Thymus (tissue), 11 donors: ENCODE results near the gene PEPD. TPM values are rescaled to one million over a fixed set of nuclear protein-coding genes. Genes with fewer than 3 reads are reported as not detected.

Experiments used
- DNase-seq, 9 donors: peaks; one replicate each; pipeline ENCODE4 v3.0.0-alpha.2; 2013; ENCODE audit warnings: low spot score in 9 of 9, low read depth in 6 of 9, missing footprints in 1 of 9
- H3K27ac ChIP-seq, 2 donors: one replicate each; pipeline ENCODE4 v1.5.1; 2013; ENCODE audit warnings: control low read depth in 1 of 2, low read depth in 1 of 2, low read length in 1 of 2, mild to moderate bottlenecking in 1 of 2, moderate library complexity in 1 of 2
- H3K27me3 ChIP-seq, 2 donors: one replicate each; pipeline ENCODE4 v1.5.1; 2013; ENCODE audit warnings: low read length in 1 of 2; ENCODE audit not compliant: control insufficient read depth in 2 of 2, insufficient read depth in 1 of 2
- H3K36me3 ChIP-seq, 2 donors: one replicate each; pipeline ENCODE4 v1.5.1; 2013; ENCODE audit warnings: low read length in 1 of 2, mild to moderate bottlenecking in 1 of 2, moderate library complexity in 1 of 2; ENCODE audit not compliant: control insufficient read depth in 2 of 2, insufficient read depth in 2 of 2
- H3K4me1 ChIP-seq, 2 donors: one replicate each; pipeline ENCODE4 v1.5.1; 2013; ENCODE audit warnings: low read length in 2 of 2; ENCODE audit not compliant: control insufficient read depth in 2 of 2, insufficient read depth in 2 of 2
- H3K4me3 ChIP-seq, 2 donors: one replicate each; pipeline ENCODE4 v1.5.1; 2013; ENCODE audit warnings: low read length in 2 of 2, control low read depth in 1 of 2, mild to moderate bottlenecking in 1 of 2
- H3K9me3 ChIP-seq, 2 donors: one replicate each; pipeline ENCODE4 v1.5.1; 2013; ENCODE audit warnings: low read length in 1 of 2, mild to moderate bottlenecking in 1 of 2; ENCODE audit not compliant: control insufficient read depth in 2 of 2, insufficient read depth in 1 of 2
- WGBS: extraction: QIAGEN DNeasy Blood & Tissue Kit; methylation state at CpG from one replicate; pipeline ENCODE4 v1.1.7; 2013; 5-methylcytosine and 5-hydroxymethylcytosine counted together
- polyA plus RNA-seq: library from polyadenylated mRNA; stranded (reverse); fragments of 200-250 nt; gene quantifications from one replicate; pipeline ENCODE4 v1.2.3, GENCODE V29; 2013
- total RNA-seq: library from RNA; stranded (reverse); fragments of 120-200 nt; gene quantifications from one replicate; pipeline ENCODE4 v1.2.4, GENCODE V29; 2013
- donor health status: healthy.

The PEPD gene
- total and polyA plus RNA-seq, 2 donors, result 24.7 to 42.4 TPM

- H3K4me3 ChIP-seq, result no peak overlapping the region
Observed at GRCh38 chr19:33409906-33410685, 111.5 kb downstream of the PEPD start.

GRCh38 chr19:33408538-33409434 lies 112.8 kb downstream of the PEPD start:
- Histone ChIP-seq H3K9me3 (no peaks in the 10 kb centered on the region), H3K27me3 (no peaks in the 10 kb centered on the region), H3K27ac (no peak overlapping the region), H3K4me1 (no peaks in the 10 kb centered on the region), H3K4me3 (no peak overlapping the region), H3K36me3 (no peaks in the 10 kb centered on the region)
- 91% methylated on average over 18 of the region's 18 CpGs for WGBS
- DNase-seq, result no peak

More at GRCh38 chr19:33409906-33410685, 111.5 kb downstream of the PEPD start:
- no peak overlapping the region for H3K27ac ChIP-seq
- WGBS, result 97% methylated on average over 27 of the region's 27 CpGs
- no peak for DNase-seq
- no peaks in the 10 kb centered on the region for H3K36me3 ChIP-seq
- no peaks in the 10 kb centered on the region for H3K4me1 ChIP-seq
- H3K27me3 ChIP-seq, result no peaks in the 10 kb centered on the region
- no peaks in the 10 kb centered on the region for H3K9me3 ChIP-seq

DNA sequence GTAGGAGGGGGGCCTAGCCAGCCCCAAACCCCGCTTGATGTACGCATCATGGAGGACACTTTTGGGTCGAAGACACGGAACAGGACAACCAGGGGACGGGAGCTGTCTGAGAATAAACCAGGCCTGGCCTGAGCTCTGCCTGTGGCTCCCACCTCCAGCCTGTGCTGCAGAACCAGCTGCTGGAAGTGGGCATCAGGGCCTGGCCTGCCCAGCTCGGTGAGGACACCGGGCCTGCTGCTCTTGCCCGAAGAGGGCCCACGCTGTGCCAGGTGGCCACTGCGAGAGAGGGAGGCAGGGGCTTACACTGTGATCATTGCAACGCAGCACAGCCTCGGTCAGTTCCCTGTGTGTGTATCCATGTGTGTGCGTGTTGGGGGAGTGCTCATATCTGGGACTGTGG lies 113.5 kb downstream of the PEPD start:
- H3K4me1 ChIP-seq, result no peaks in the 10 kb centered on the region
- no peak overlapping the region for H3K27ac ChIP-seq
- H3K4me3 ChIP-seq, result no peak overlapping the region
- no peak for DNase-seq
- H3K9me3 ChIP-seq, result no peaks in the 10 kb centered on the region
- no peaks in the 10 kb centered on the region for H3K27me3 ChIP-seq
- 89% methylated on average over 13 of the region's 13 CpGs for WGBS
- H3K36me3 ChIP-seq, result no peaks in the 10 kb centered on the region

DNA sequence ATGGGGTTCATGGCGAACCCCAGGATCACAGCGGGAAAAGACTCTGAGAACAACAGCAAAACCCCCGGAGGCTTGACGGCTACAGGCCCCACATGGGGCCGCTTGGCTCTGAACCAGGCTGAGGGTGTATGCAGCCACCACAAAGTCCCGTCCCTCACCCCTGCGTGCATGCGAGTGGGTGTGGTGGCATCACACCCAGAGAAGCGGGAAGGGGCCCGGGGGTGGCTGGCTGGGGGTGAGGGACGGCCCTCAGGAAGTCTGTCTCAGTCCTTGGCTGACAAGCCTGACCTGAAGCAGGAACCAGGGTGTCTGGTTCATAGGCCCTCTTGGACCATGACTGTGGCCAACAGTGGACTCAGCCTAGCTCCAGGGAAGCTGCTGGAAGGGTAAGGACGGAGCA lies 113.9 kb downstream of the PEPD start:
- H3K27ac ChIP-seq, result no peak overlapping the region
- H3K4me1 ChIP-seq, result no peaks in the 10 kb centered on the region
- no peaks in the 10 kb centered on the region for H3K9me3 ChIP-seq
- WGBS, result 91% methylated on average over 12 of the region's 12 CpGs
- H3K27me3 ChIP-seq, result no peaks in the 10 kb centered on the region
- no peak for DNase-seq
- H3K4me3 ChIP-seq, result no peak overlapping the region
- H3K36me3 ChIP-seq, result no peaks in the 10 kb centered on the region

DNA sequence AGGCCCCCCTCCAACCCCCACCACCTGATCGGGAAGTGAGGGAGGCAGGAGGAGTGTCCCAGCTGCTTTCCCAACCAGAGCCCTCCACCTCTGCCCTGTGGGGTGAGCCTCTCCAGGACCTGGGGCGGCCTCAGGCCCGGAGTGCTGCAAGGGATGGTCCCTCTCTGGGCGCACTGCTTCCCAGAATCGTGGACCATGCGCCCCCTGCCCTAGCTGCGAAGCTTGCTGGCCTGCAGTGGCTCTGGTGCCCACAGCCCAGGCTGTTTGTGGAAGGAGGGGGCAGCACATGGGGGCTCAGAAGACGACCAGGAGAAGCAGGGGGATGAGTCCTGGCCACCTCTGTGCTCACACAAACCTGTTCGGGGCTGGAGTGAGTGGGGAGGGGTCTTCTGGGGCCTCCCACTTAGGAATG lies 114.4 kb downstream of the PEPD start:
- no peaks in the 10 kb centered on the region for H3K4me1 ChIP-seq
- no peaks in the 10 kb centered on the region for H3K27me3 ChIP-seq
- H3K9me3 ChIP-seq, result no peaks in the 10 kb centered on the region
- 72% methylated on average over 9 of the region's 9 CpGs for WGBS
- H3K27ac ChIP-seq, result no peak overlapping the region
- no peak overlapping the region for H3K4me3 ChIP-seq
- DNase-seq, result no peak
- no peaks in the 10 kb centered on the region for H3K36me3 ChIP-seq

- 68% methylated on average over 13 of the region's 13 CpGs for WGBS
- no peaks in the 10 kb centered on the region for H3K27me3 ChIP-seq
- H3K4me3 ChIP-seq, result no peak overlapping the region
- no peaks in the 10 kb centered on the region for H3K9me3 ChIP-seq
- H3K36me3 ChIP-seq, result no peaks in the 10 kb centered on the region
- H3K27ac ChIP-seq, result no peak overlapping the region
- peak in 8 of 9 donors; percentile 6 to 72 (median 38) for DNase-seq
- H3K4me1 ChIP-seq, result no peaks in the 10 kb centered on the region
Observed at GRCh38 chr19:33406521-33407139, 115.0 kb downstream of the PEPD start.

DNA sequence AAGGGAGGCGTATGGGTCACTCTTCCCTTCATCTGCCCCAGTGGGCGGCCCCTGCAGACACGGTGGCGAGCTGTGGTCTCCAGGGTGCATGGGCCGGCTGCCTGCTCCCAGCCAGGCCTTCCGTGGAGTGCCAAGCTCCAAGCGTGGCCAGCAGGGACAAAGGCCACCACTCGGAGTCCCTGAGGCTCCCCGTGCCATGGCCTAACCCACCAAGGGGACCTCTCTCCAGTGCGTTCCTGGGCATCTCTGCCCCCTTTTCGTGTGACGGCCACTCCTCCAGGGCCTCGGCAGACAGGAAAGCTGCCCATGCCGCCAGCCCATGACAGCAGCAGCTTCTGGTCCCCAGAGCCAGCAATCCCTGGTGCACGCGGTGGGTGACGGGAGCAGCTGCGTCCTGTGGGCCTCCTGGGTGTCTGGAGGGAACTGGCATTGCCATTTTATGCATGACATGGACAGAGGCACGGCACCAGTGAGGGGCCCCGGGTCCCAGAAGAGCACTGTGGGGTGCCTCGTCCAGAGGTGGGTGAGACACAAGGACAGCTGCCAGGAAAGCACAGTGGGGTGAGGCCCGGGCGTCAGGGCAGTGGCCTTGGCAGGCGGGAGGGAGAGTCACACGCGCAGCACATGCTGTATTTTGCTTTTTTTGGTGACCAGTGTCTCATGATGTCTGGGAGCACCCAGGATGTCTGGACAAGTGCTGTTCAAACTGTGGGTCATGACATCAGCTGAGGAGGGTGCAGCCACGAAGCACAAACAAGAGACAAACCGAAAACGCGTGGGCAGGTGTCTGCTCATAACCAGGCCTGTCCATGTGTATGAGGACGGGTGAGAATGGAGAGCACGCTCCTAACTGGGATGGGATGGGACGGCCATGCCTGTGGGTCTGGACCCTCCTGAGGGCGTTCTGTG lies 115.8 kb downstream of the PEPD start:
- no peak for DNase-seq
- Histone ChIP-seq H3K27me3 (no peaks in the 10 kb centered on the region), H3K36me3 (no peaks in the 10 kb centered on the region)

GRCh38 chr19:33405254-33405552 lies 116.4 kb downstream of the PEPD start:
- Histone ChIP-seq H3K27me3 (no peaks in the 10 kb centered on the region), H3K4me3 (no peak overlapping the region), H3K36me3 (no peaks in the 10 kb centered on the region), H3K4me1 (no peaks in the 10 kb centered on the region), H3K27ac (no peak overlapping the region), H3K9me3 (no peaks in the 10 kb centered on the region)
- DNase-seq, result no peak
- WGBS, result 89% methylated on average over 8 of the region's 8 CpGs

More for the DNA sequence above, 115.8 kb downstream of the PEPD start:
- 96% methylated on average over 34 of the region's 34 CpGs for WGBS
- H3K4me1 ChIP-seq, result no peaks in the 10 kb centered on the region
- no peak overlapping the region for H3K27ac ChIP-seq
- H3K9me3 ChIP-seq, result no peaks in the 10 kb centered on the region
- H3K4me3 ChIP-seq, result no peak overlapping the region
